Thyroid gland (tissue), 4 donors: Measurements from ENCODE around the gene PAM16. TPM values are rescaled to one million over a fixed set of nuclear protein-coding genes. Genes with fewer than 3 reads are reported as not detected.

Experiments used
- DNase-seq, 2 donors: peaks; one replicate each; pipeline ENCODE4 v3.0.0-alpha.2; 2019
- H3K27ac ChIP-seq, 3 donors: fragments of 200-600 bp; sonication (generic); 1 replicate in 2 of 3; 2 replicates in 1 of 3; pipeline ENCODE4 v1.5.1; 2016 to 2019; ENCODE audit warnings: mild to moderate bottlenecking in 1 of 3, moderate library complexity in 1 of 3
- H3K27me3 ChIP-seq: fragments of 200-600 bp; sonication (generic); one replicate; pipeline ENCODE4 v1.5.1; 2019
- H3K36me3 ChIP-seq, 2 donors: fragments of 200-600 bp; sonication (generic); one replicate each; pipeline ENCODE4 v1.5.1; 2016 to 2019
- H3K4me1 ChIP-seq, 2 donors: fragments of 200-600 bp; sonication (generic); one replicate each; pipeline ENCODE4 v1.5.1; 2017 to 2019
- H3K4me3 ChIP-seq, 3 donors: fragments of 200-600 bp; sonication (generic); replicated peaks in 1 of 3; 1 replicate in 2 of 3; 2 replicates in 1 of 3; pipeline ENCODE4 v1.5.1; 2016; ENCODE audit warnings: mild to moderate bottlenecking in 1 of 3
- H3K9me3 ChIP-seq: fragments of 200-600 bp; sonication (generic); one replicate; pipeline ENCODE4 v1.5.1; 2017
- POLR2A ChIP-seq, 2 donors: fragments of 450-650 bp; IDR thresholded peaks; one replicate each; pipeline ENCODE4 v1.6.1; 2017; ENCODE audit warnings: antibody characterized with exemption in 2 of 2, mild to moderate bottlenecking in 2 of 2, moderate library complexity in 1 of 2
- WGBS, 2 donors: methylation state at CpG; one replicate each; pipeline ENCODE4 v1.1.5; 2017; 5-methylcytosine and 5-hydroxymethylcytosine counted together
- intact Hi-C: fragments of 100-400 bp; cut with DNase I; formaldehyde crosslinking; loops from one replicate; pipeline ENCODE4 v1.15.1; 2023
- total RNA-seq, 4 donors: library from RNA; depleted of rRNA; stranded (reverse); fragments of >200 nt; gene quantifications; one replicate each; pipeline ENCODE4 v1.2.3, GENCODE V29; 2016
- TF ChIP-seq, protein P1 (sequence below), 6 experiments: fragments of 200-600 bp in 3 of 6; fragments of 450-650 bp in 3 of 6; sonication (generic) in 3 of 6; IDR thresholded peaks; one replicate each; pipeline ENCODE4 v1.5.1; 2016 to 2019; ENCODE audit warnings: antibody characterized with exemption in 6 of 6, mild to moderate bottlenecking in 2 of 6, inconsistent platforms in 1 of 6, moderate library complexity in 1 of 6

PAM16 gene
- total RNA-seq, 4 donors from 2014 or later, result 5.6 to 60.2 (median 27.3) TPM

DNA sequence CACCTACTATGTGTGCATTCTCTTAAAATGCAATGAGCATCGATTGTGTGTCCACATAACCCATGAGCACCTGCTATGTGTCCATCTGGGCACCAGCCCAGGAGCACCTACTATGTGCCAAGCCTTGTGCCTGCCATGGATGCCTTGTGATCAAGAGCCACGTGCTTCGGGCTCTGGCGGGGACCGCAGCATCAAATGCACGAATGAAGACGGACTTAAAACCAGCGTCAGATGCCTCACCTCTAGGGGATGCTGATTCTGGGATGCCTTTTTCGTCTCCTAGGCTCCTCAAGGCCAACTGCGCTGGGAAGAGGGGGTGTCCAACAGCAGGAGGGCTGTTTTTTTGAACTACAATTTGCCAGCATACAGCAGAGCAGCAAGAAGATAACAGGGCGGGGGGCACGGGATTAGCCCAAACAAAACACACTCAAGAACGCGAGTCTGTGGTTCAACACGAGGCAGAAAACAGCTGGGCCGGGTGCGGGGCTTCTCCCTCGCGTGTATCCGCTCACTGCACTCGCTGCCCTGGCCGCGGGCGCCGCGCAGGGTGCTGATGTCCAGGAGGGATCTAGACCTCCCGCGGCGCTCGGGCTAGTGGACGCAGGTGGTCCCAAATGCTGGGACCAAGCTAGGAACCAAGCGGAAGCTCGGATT is 36.5 kb downstream of the PAM16 start:
- intact Hi-C loops, result no loop called here
- Histone ChIP-seq H3K4me3 (peak overlapping the region; percentile 15 to 60 (median 58)), H3K4me1 (peaks cover 36 to 41% of the 10 kb centered on the region in 2 donors)

DNA sequence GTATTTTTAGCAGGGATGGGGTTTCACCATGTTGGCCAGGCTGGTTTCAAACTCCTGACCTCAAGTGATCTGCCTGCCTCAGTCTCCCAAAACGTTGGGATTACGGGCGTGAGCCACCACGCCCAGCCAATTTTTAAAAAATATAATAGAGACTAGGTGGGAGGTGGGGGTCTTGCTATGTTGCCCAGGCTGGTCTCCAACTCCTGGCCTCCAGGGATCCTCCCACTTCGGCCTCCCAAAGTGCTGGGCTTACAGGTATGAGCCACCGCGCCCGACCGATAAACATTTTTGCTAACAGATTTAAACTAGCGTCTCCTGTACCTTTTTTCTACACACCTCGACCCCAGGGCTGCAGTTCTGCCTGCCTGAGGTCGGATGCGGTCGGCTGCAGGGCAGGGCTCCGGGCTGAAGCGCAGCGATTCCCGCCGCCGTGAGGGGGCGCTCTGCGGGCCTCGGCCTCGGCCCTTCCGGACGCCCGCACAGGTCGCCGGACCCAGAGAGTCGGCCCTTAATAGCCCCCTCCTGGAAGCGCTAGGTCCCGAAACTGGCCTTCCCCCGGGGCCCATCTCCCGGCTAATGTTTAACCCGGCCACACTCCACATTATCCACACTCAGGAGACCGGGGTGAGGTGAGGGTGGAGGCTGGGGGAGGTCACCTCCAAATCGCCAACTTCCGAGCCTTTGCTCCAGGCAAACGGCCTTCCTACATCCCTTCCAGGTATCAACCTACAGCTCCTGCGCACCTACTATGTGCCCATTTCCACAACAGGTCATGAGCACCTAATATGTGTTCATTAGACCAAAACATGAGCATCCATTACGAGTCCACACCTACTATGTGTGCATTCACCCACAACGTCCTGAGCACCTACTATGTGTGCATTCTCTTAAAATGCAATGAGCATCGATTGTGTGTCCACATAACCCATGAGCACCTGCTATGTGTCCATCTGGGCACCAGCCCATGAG is 37.3 kb downstream of the PAM16 start:
- Histone ChIP-seq H3K4me1 (peaks cover 28 to 33% of the 10 kb centered on the region in 2 donors), H3K4me3 (no peak overlapping the region), H3K36me3 (no peaks in the 10 kb centered on the region), H3K9me3 (no peaks in the 10 kb centered on the region), H3K27ac (peak overlapping the region in 1 of 3 donors; percentile 28), H3K27me3 (no peaks in the 10 kb centered on the region)
- DNase-seq, result peak; percentile 42 to 56
- TF ChIP-seq, protein P1, sequence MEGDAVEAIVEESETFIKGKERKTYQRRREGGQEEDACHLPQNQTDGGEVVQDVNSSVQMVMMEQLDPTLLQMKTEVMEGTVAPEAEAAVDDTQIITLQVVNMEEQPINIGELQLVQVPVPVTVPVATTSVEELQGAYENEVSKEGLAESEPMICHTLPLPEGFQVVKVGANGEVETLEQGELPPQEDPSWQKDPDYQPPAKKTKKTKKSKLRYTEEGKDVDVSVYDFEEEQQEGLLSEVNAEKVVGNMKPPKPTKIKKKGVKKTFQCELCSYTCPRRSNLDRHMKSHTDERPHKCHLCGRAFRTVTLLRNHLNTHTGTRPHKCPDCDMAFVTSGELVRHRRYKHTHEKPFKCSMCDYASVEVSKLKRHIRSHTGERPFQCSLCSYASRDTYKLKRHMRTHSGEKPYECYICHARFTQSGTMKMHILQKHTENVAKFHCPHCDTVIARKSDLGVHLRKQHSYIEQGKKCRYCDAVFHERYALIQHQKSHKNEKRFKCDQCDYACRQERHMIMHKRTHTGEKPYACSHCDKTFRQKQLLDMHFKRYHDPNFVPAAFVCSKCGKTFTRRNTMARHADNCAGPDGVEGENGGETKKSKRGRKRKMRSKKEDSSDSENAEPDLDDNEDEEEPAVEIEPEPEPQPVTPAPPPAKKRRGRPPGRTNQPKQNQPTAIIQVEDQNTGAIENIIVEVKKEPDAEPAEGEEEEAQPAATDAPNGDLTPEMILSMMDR (IDR thresholded peaks at IDR 0.05), result peak; percentile 27 to 73 (median 56)
- no peak for TF ChIP-seq POLR2A (IDR thresholded peaks at IDR 0.05)
- 17 to 22% methylated on average over 35 to 40 of the region's 43 CpGs for WGBS, 2 donors
- intact Hi-C loops, result no loop called here

More for the DNA sequence above, 36.5 kb downstream of the PAM16 start:
- no peaks in the 10 kb centered on the region for H3K9me3 ChIP-seq
- no peak for TF ChIP-seq POLR2A (IDR thresholded peaks at IDR 0.05)
- TF ChIP-seq, protein P1 (IDR thresholded peaks at IDR 0.05), result no peak
- peak; percentile 38 for DNase-seq
- H3K36me3 ChIP-seq, result no peaks in the 10 kb centered on the region
- 6 to 20% methylated on average over 5 to 28 of the region's 33 CpGs for WGBS, 2 donors
- H3K27me3 ChIP-seq, result no peaks in the 10 kb centered on the region
- peak overlapping the region; percentile 85 to 98 (median 95) for H3K27ac ChIP-seq

DNA sequence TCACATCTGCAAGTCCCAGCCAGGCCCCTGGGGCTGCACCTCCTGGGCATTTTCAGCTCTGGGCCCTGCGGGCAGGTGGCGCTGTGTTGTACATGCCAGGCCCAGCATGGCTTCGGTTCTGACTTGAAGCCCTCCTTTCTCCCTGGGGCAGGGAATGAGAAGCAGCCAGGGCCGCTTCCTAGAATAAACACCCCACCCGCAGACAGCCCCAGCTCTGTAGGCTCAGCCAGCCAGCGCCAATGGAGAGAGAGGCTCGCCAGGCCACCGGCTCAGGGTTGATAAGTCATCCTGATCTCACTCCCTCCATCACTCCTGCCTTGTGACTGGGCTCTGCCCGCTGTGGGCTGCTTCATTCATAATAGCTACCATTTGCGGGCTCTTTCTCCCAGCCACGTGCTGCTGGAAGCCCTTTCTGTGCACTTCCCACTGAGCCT is 41.3 kb downstream of the PAM16 start:
- DNase-seq, result peak; percentile 74 to 75
- H3K27ac ChIP-seq, result peak overlapping the region; percentile 3 to 50 (median 48)

DNA sequence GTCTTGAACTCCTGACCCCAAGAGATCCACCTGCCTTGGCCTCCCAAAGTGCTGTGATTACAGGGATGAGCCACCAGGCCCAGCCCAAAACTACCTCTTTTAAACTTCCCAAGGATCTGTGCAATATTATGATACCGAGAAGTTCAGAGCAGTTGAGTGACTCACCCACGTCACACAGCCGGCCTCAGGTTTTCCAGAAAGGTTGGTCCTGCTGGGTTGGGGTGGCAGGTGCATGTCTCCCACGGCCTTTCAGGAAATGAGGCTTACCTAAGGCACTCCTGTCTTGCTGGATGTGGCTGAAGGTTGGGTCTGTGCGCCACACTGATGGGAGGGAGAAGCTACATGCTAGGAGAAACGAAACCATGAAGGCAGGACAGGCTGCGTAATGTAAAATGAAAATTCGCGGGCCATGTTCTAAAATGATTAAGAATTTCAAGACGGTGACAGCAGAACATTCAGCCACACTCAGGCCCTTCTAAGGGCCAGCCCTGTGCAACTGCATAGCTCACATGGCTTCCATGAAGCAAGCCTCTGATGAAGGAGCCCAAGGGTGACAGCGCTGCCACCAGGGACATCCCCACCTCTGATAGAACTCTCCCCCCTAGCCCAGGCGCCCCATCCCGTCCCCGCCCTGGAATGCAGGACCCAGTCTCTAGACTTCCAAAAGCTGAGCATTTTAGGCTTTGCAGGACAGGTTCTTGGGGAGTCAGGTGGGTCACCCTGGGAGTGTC is 41.9 kb downstream of the PAM16 start:
- Histone ChIP-seq H3K9me3 (no peaks in the 10 kb centered on the region), H3K27ac (peak overlapping the region in 2 of 3 donors; percentile 3 to 50), H3K4me3 (no peak overlapping the region), H3K27me3 (no peaks in the 10 kb centered on the region), H3K36me3 (no peaks in the 10 kb centered on the region), H3K4me1 (peaks cover 10 to 18% of the 10 kb centered on the region in 2 donors)
- TF ChIP-seq POLR2A (IDR thresholded peaks at IDR 0.05), result no peak
- TF ChIP-seq, protein P1 (IDR thresholded peaks at IDR 0.05), result no peak
- intact Hi-C loops, result no loop called here
- no peak for DNase-seq
- WGBS, 2 donors, result 93 to 94% methylated on average over 10 to 14 of the region's 14 CpGs

More for the DNA sequence above, 41.3 kb downstream of the PAM16 start:
- TF ChIP-seq, protein P1 (IDR thresholded peaks at IDR 0.05), result peak; percentile 13 to 72 (median 61)
- no peak for TF ChIP-seq POLR2A (IDR thresholded peaks at IDR 0.05)
- no peaks in the 10 kb centered on the region for H3K36me3 ChIP-seq
- H3K9me3 ChIP-seq, result no peaks in the 10 kb centered on the region
- H3K27me3 ChIP-seq, result no peaks in the 10 kb centered on the region
- H3K4me1 ChIP-seq, result peaks cover 15 to 23% of the 10 kb centered on the region in 2 donors
- intact Hi-C loops, result no loop called here
- no peak overlapping the region for H3K4me3 ChIP-seq
- 26 to 31% methylated on average over 5 to 11 of the region's 11 CpGs for WGBS, 2 donors
